GM19035 (cell line): ENCODE data around the gene FOXK2.

Source experiments
- ATAC-seq: cut with Tn5 transposase; IDR thresholded peaks from one replicate; pipeline ENCODE4 v1.9.1; 2021; ENCODE audit not compliant: unreplicated experiment

FOXK2 gene

GRCh38 chr17:82518826-82519810 is at the start of gene FOXK2:
Gene FOXK2 (plus strand): TSS chr17:82519732. CDS start chr17:82519889, 157 bp downstream.
- peak; percentile 86 for ATAC-seq

- no peak for ATAC-seq
Observed at GRCh38 chr17:82470065-82470464, 49.5 kb upstream of the FOXK2 start.

- no peak for ATAC-seq
Observed at GRCh38 chr17:82474223-82475010, 45.1 kb upstream of the FOXK2 start.

GRCh38 chr17:82475458-82475857 is 44.1 kb upstream of the FOXK2 start:
- no peak for ATAC-seq

- no peak for ATAC-seq
Observed at GRCh38 chr17:82477934-82478333, 41.6 kb upstream of the FOXK2 start.

GRCh38 chr17:82479602-82480001 is 39.9 kb upstream of the FOXK2 start:
- ATAC-seq, result no peak

GRCh38 chr17:82480318-82480717 is 39.2 kb upstream of the FOXK2 start:
- no peak for ATAC-seq

GRCh38 chr17:82483204-82483660 is 36.3 kb upstream of the FOXK2 start:
- no peak for ATAC-seq

GRCh38 chr17:82483836-82484235 is 35.7 kb upstream of the FOXK2 start:
- no peak for ATAC-seq

- no peak for ATAC-seq
Observed at GRCh38 chr17:82486231-82487094, 33.1 kb upstream of the FOXK2 start.

- no peak for ATAC-seq
Observed at GRCh38 chr17:82487910-82488309, 31.6 kb upstream of the FOXK2 start.

GRCh38 chr17:82489117-82489516 is 30.4 kb upstream of the FOXK2 start:
- ATAC-seq, result no peak

GRCh38 chr17:82489851-82490511 is 29.6 kb upstream of the FOXK2 start:
- no peak for ATAC-seq

GRCh38 chr17:82490512-82491195 is 28.9 kb upstream of the FOXK2 start:
- ATAC-seq, result no peak

GRCh38 chr17:82491196-82491530 is 28.4 kb upstream of the FOXK2 start:
- no peak for ATAC-seq

GRCh38 chr17:82491533-82491932 is 28.0 kb upstream of the FOXK2 start:
- no peak for ATAC-seq

- ATAC-seq, result no peak
Observed at GRCh38 chr17:82492643-82493225, 26.8 kb upstream of the FOXK2 start.

- ATAC-seq, result no peak
Observed at GRCh38 chr17:82493226-82493781, 26.2 kb upstream of the FOXK2 start.
